Stimulated activated CD8-positive, alpha-beta memory T cell treated with anti-CD3 and anti-CD28 coated beads, Interleukin-4, amount 100 ng/mL, for 24 hours (primary cell): ENCODE measurements around the gene ATP2A3.
"Not testable (repeated sequence)": the region's sequence is repeated elsewhere in the genome, so short reads cannot be mapped to it uniquely, and the experiment has no call there.

ENCODE experiments used
- DNase-seq: peaks from one replicate; pipeline ENCODE4 v3.0.0-alpha.2; 2020; ENCODE audit warnings: low read depth

Gene ATP2A3

GRCh38 chr17:3991699-3992098, 27.5 kb upstream of the ATP2A3 start:
- DNase-seq, result not testable (repeated sequence)

GRCh38 chr17:3990386-3991127, 26.3 kb upstream of the ATP2A3 start:
- DNase-seq, result no peak

- DNase-seq, result no peak
Observed at GRCh38 chr17:3989041-3989886, 25.0 kb upstream of the ATP2A3 start.

- no peak for DNase-seq
Observed at GRCh38 chr17:3988297-3989040, 24.2 kb upstream of the ATP2A3 start.

GRCh38 chr17:3986939-3987335, 22.7 kb upstream of the ATP2A3 start:
- DNase-seq, result no peak

GRCh38 chr17:3986270-3986938, 22.2 kb upstream of the ATP2A3 start:
- DNase-seq, result no peak

- DNase-seq, result no peak
Observed at GRCh38 chr17:3985846-3986245, 21.6 kb upstream of the ATP2A3 start.

- no peak for DNase-seq
Observed at GRCh38 chr17:3983606-3984484, 19.6 kb upstream of the ATP2A3 start.

- no peak for DNase-seq
Observed at GRCh38 chr17:3982541-3983017, 18.3 kb upstream of the ATP2A3 start.

- DNase-seq, result no peak
Observed at GRCh38 chr17:3982113-3982512, 17.9 kb upstream of the ATP2A3 start.

GRCh38 chr17:3981455-3981854, 17.2 kb upstream of the ATP2A3 start:
- no peak for DNase-seq

GRCh38 chr17:3980381-3981014, 16.3 kb upstream of the ATP2A3 start:
- no peak for DNase-seq

GRCh38 chr17:3979290-3979611, 15.0 kb upstream of the ATP2A3 start:
- DNase-seq, result no peak

- no peak for DNase-seq
Observed at GRCh38 chr17:3978421-3979289, 14.4 kb upstream of the ATP2A3 start.

- DNase-seq, result no peak
Observed at GRCh38 chr17:3977387-3977786, 13.2 kb upstream of the ATP2A3 start.

GRCh38 chr17:3976675-3977171, 12.5 kb upstream of the ATP2A3 start:
- DNase-seq, result no peak

- no peak for DNase-seq
Observed at GRCh38 chr17:3974980-3975379, 10.7 kb upstream of the ATP2A3 start.

- DNase-seq, result no peak
Observed at GRCh38 chr17:3974138-3974687, 10.0 kb upstream of the ATP2A3 start.

GRCh38 chr17:3973495-3974137, 9.4 kb upstream of the ATP2A3 start:
- DNase-seq, result no peak
